Testis (tissue), 3 donors: ENCODE results near the gene KRT7. TPM values are rescaled to one million over a fixed set of nuclear protein-coding genes. Genes with fewer than 3 reads are reported as not detected.

ENCODE experiments used
- DNase-seq: peaks from one replicate; pipeline ENCODE4 v3.0.0-alpha.2; 2019
- H3K27ac ChIP-seq, 2 donors: fragments of 200-600 bp; sonication (generic); one replicate each; pipeline ENCODE4 v1.5.1; 2019
- H3K27me3 ChIP-seq: fragments of 200-600 bp; sonication (generic); one replicate; pipeline ENCODE4 v1.5.1; 2019
- H3K36me3 ChIP-seq: fragments of 200-600 bp; sonication (generic); one replicate; pipeline ENCODE4 v1.5.1; 2017; ENCODE audit warnings: low read depth; ENCODE audit errors: missing control alignments
- H3K4me1 ChIP-seq: fragments of 200-600 bp; sonication (generic); one replicate; pipeline ENCODE4 v1.5.1; 2019
- H3K4me3 ChIP-seq, 2 donors: fragments of 200-600 bp; sonication (generic); one replicate each; pipeline ENCODE4 v1.5.1; 2017 to 2019
- H3K9me3 ChIP-seq: fragments of 200-600 bp; sonication (generic); one replicate; pipeline ENCODE4 v1.5.1; 2017
- CTCF ChIP-seq, 3 experiments: fragments of 450-650 bp in 2 of 3; fragments of 200-600 bp in 1 of 3; sonication (generic) in 1 of 3; IDR thresholded peaks; one replicate each; pipeline ENCODE4 v1.5.1; 2016 to 2019; ENCODE audit warnings: antibody characterized with exemption in 3 of 3, mild to moderate bottlenecking in 2 of 3, moderate library complexity in 1 of 3
- POLR2A ChIP-seq: fragments of 450-650 bp; IDR thresholded peaks from one replicate; pipeline ENCODE4 v1.6.1; 2017; ENCODE audit warnings: antibody characterized with exemption, mild to moderate bottlenecking, moderate library complexity
- whole genome bisulfite sequencing, 2 donors: methylation state at CpG; one replicate each; pipeline ENCODE4 v1.1.5; 2018; 5-methylcytosine and 5-hydroxymethylcytosine counted together
- intact Hi-C: fragments of 100-400 bp; cut with DNase I; formaldehyde crosslinking; loops from one replicate; pipeline ENCODE4 v1.15.1; 2023; ENCODE audit warnings: low total_unique reads
- polyA plus RNA-seq: library from polyadenylated mRNA; stranded (reverse); fragments of 350-450 nt; fragmentation: Illumina TruSeq; extraction: RNeasy Lipid Tissue Mini Kit (QIAGEN cat#74804); gene quantifications from one replicate; pipeline ENCODE4 v1.2.3, GENCODE V29; 2014; ENCODE audit warnings: low read depth, low replicate concordance; ENCODE audit not compliant: insufficient read depth
- total RNA-seq, 2 donors: library from RNA; depleted of rRNA; stranded (reverse); fragments of >200 nt; gene quantifications; one replicate each; pipeline ENCODE4 v1.2.3, GENCODE V29; 2016

KRT7 gene
- total and polyA plus RNA-seq, 3 donors from 2014 or later, result 3.3 to 19.3 (median 6.9) TPM

- DNase-seq, result no peak
- H3K4me1 ChIP-seq, result no peaks in the 10 kb centered on the region
- H3K36me3 ChIP-seq, result no peaks in the 10 kb centered on the region
- H3K4me3 ChIP-seq, result no peak overlapping the region
- H3K27me3 ChIP-seq, result no peaks in the 10 kb centered on the region
- H3K27ac ChIP-seq, result no peak overlapping the region
- intact Hi-C loops, result no loop called here
- no peaks in the 10 kb centered on the region for H3K9me3 ChIP-seq
- 94 to 97% methylated on average over 5 of the region's 5 CpGs for WGBS, 2 donors
- no peak for TF ChIP-seq POLR2A
- TF ChIP-seq CTCF (IDR thresholded peaks at IDR 0.05), result no peak
Measured at GRCh38 chr12:52223406-52224039, 9.5 kb upstream of the KRT7 start.

GRCh38 chr12:52224151-52224550 lies 8.9 kb upstream of the KRT7 start:
- Histone ChIP-seq H3K9me3 (no peaks in the 10 kb centered on the region), H3K4me1 (no peaks in the 10 kb centered on the region), H3K36me3 (no peaks in the 10 kb centered on the region), H3K4me3 (no peak overlapping the region), H3K27me3 (no peaks in the 10 kb centered on the region), H3K27ac (no peak overlapping the region)
- TF ChIP-seq POLR2A (no peak), CTCF (IDR thresholded peaks at IDR 0.05) (no peak)
- WGBS, 2 donors, result 86 to 90% methylated on average over 3 of the region's 3 CpGs
- no peak for DNase-seq
- intact Hi-C loops, result no loop called here

- Histone ChIP-seq H3K27ac (no peak overlapping the region), H3K9me3 (no peaks in the 10 kb centered on the region), H3K27me3 (no peaks in the 10 kb centered on the region), H3K4me3 (no peak overlapping the region), H3K36me3 (no peaks in the 10 kb centered on the region), H3K4me1 (no peaks in the 10 kb centered on the region)
- no peak for TF ChIP-seq POLR2A
- no peak for TF ChIP-seq CTCF (IDR thresholded peaks at IDR 0.05)
- intact Hi-C loops, result no loop called here
- 87 to 96% methylated on average over 4 of the region's 4 CpGs for WGBS, 2 donors
- DNase-seq, result no peak
Measured at GRCh38 chr12:52225752-52226151, 7.3 kb upstream of the KRT7 start.

GRCh38 chr12:52226446-52226845 lies 6.6 kb upstream of the KRT7 start:
- no peak overlapping the region for H3K4me3 ChIP-seq
- no peak for TF ChIP-seq CTCF (IDR thresholded peaks at IDR 0.05)
- no peak for TF ChIP-seq POLR2A
- H3K36me3 ChIP-seq, result no peaks in the 10 kb centered on the region
- 80 to 81% methylated on average over 4 of the region's 4 CpGs for WGBS, 2 donors
- no peaks in the 10 kb centered on the region for H3K4me1 ChIP-seq
- DNase-seq, result no peak
- no peak overlapping the region for H3K27ac ChIP-seq
- no peaks in the 10 kb centered on the region for H3K27me3 ChIP-seq
- intact Hi-C loops, result no loop called here
- H3K9me3 ChIP-seq, result no peaks in the 10 kb centered on the region

- Histone ChIP-seq H3K36me3 (no peaks in the 10 kb centered on the region), H3K9me3 (no peaks in the 10 kb centered on the region), H3K4me3 (no peak overlapping the region), H3K27ac (no peak overlapping the region), H3K27me3 (no peaks in the 10 kb centered on the region), H3K4me1 (no peaks in the 10 kb centered on the region)
- 69 to 80% methylated on average over 5 of the region's 5 CpGs for WGBS, 2 donors
- TF ChIP-seq CTCF (IDR thresholded peaks at IDR 0.05), result no peak
- TF ChIP-seq POLR2A, result no peak
- DNase-seq, result no peak
- intact Hi-C loops, result no loop called here
Measured at GRCh38 chr12:52227606-52228166, 5.4 kb upstream of the KRT7 start.
